ENCODE measurements around the gene COX7A2L. TPM values are rescaled to one million over a fixed set of nuclear protein-coding genes. Genes with fewer than 3 reads are reported as not detected.

COX7A2L gene
- total RNA-seq, 1 experiment from 2014 or later: 99.5 TPM

- Mint-ChIP-seq H3K9me3 (no peaks in the 10 kb centered on the region), H3K36me3 (no peaks in the 10 kb centered on the region), H3K4me3 (peak overlapping the region; percentile 93), H3K27ac (peak overlapping the region; percentile 91), H3K4me1 (peaks cover 24% of the 10 kb centered on the region), H3K27me3 (ENCODE audit: low read depth) (no peaks in the 10 kb centered on the region)
- DNase-seq (ENCODE audit: low spot score) (no peak), ATAC-seq (no peak)
- CTCF ChIA-PET: interaction anchor here (1.0 kb wide), 1 partner anchor 490 kb away, joined by 3 read pairs; no protein-coding TSS in a partner anchor
- POLR2A ChIA-PET: interaction anchor here (0.5 to 0.6 kb wide), 2 partner anchors 64 to 457 kb away, joined by 3 to 5 read pairs; no protein-coding TSS in a partner anchor
- TF ChIP-seq, protein P1, sequence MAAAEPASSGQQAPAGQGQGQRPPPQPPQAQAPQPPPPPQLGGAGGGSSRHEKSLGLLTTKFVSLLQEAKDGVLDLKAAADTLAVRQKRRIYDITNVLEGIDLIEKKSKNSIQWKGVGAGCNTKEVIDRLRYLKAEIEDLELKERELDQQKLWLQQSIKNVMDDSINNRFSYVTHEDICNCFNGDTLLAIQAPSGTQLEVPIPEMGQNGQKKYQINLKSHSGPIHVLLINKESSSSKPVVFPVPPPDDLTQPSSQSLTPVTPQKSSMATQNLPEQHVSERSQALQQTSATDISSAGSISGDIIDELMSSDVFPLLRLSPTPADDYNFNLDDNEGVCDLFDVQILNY (CRISPR knock-in tag; IDR thresholded peaks at IDR 0.05): no peak
- TF ChIP-seq, protein P2, sequence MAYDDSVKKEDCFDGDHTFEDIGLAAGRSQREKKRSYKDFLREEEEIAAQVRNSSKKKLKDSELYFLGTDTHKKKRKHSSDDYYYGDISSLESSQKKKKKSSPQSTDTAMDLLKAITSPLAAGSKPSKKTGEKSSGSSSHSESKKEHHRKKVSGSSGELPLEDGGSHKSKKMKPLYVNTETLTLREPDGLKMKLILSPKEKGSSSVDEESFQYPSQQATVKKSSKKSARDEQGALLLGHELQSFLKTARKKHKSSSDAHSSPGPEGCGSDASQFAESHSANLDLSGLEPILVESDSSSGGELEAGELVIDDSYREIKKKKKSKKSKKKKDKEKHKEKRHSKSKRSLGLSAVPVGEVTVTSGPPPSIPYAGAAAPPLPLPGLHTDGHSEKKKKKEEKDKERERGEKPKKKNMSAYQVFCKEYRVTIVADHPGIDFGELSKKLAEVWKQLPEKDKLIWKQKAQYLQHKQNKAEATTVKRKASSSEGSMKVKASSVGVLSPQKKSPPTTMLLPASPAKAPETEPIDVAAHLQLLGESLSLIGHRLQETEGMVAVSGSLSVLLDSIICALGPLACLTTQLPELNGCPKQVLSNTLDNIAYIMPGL (CRISPR knock-in tag; IDR thresholded peaks at IDR 0.05): no peak
- TF ChIP-seq ZNF317 (CRISPR knock-in tag; IDR thresholded peaks at IDR 0.05; ENCODE audit: borderline replicate concordance, low read depth) (no peak), STAT6 (CRISPR knock-in tag; conservative IDR thresholded peaks at IDR 0.05; ENCODE audit: low read depth) (no peak), GABPB1 (CRISPR knock-in tag; IDR thresholded peaks at IDR 0.05) (0 out of 2 replicates have a peak, but pooled peaks have one; percentile 1)
Measured at GRCh38 chr2:42359965-42360483, 993 bp downstream of the COX7A2L start.

DNA sequence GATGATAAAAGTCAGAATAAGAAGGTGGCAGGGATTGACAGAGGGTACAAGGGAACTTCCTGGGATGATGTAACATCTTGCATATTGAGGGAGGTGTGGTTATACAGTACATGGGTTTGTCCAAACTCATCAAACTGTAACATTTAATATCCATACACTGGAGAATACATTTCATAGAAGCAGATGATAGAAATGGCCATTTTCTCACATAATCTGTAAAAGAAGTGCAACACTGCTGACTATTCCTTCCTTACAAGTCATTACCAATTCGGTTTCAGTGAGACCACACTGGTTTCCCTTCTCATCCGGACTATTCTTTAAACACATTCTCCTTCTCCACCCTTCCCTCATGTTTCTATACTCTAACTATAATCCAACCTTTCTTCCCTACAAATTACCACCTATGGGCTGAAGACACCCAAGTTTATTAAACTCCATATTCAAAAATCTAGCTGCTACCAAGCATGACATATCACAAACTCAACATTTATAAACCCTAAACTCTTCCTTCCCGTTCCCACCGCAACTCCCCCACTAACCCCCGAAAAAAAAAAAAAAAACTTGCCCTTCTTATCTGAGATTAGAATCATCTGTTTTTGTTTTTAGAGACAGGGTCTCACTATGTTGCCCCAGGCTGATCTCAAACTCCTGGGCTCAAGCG is 1.6 kb downstream of the COX7A2L start:
- ChIA-PET POLR2A (no interaction called here), CTCF (interaction anchor here (0.7 kb wide), 1 partner anchor 98 kb away, joined by 4 read pairs; no protein-coding TSS in a partner anchor)
- TF ChIP-seq GABPB1 (CRISPR knock-in tag; IDR thresholded peaks at IDR 0.05): peak; percentile 89
- no peak for TF ChIP-seq RORB (CRISPR knock-in tag; IDR thresholded peaks at IDR 0.05)
- TF ChIP-seq, protein P3, sequence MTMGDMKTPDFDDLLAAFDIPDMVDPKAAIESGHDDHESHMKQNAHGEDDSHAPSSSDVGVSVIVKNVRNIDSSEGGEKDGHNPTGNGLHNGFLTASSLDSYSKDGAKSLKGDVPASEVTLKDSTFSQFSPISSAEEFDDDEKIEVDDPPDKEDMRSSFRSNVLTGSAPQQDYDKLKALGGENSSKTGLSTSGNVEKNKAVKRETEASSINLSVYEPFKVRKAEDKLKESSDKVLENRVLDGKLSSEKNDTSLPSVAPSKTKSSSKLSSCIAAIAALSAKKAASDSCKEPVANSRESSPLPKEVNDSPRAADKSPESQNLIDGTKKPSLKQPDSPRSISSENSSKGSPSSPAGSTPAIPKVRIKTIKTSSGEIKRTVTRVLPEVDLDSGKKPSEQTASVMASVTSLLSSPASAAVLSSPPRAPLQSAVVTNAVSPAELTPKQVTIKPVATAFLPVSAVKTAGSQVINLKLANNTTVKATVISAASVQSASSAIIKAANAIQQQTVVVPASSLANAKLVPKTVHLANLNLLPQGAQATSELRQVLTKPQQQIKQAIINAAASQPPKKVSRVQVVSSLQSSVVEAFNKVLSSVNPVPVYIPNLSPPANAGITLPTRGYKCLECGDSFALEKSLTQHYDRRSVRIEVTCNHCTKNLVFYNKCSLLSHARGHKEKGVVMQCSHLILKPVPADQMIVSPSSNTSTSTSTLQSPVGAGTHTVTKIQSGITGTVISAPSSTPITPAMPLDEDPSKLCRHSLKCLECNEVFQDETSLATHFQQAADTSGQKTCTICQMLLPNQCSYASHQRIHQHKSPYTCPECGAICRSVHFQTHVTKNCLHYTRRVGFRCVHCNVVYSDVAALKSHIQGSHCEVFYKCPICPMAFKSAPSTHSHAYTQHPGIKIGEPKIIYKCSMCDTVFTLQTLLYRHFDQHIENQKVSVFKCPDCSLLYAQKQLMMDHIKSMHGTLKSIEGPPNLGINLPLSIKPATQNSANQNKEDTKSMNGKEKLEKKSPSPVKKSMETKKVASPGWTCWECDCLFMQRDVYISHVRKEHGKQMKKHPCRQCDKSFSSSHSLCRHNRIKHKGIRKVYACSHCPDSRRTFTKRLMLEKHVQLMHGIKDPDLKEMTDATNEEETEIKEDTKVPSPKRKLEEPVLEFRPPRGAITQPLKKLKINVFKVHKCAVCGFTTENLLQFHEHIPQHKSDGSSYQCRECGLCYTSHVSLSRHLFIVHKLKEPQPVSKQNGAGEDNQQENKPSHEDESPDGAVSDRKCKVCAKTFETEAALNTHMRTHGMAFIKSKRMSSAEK (CRISPR knock-in tag; IDR thresholded peaks at IDR 0.05; ENCODE audit: borderline replicate concordance): no peak
- TF ChIP-seq HMGA2 (CRISPR knock-in tag; IDR thresholded peaks at IDR 0.05): no peak
- no peak for TF ChIP-seq IRF1 (CRISPR knock-in tag; IDR thresholded peaks at IDR 0.05)
- no peak for TF ChIP-seq ATF2 (CRISPR knock-in tag; IDR thresholded peaks at IDR 0.05; ENCODE audit: borderline replicate concordance, low read depth)
- TF ChIP-seq AFF4 (CRISPR knock-in tag; IDR thresholded peaks at IDR 0.05; ENCODE audit: borderline replicate concordance): no peak
- no peak for TF ChIP-seq MAX (CRISPR knock-in tag; IDR thresholded peaks at IDR 0.05)
- ATAC-seq: no peak
- H3K36me3 Mint-ChIP-seq: no peaks in the 10 kb centered on the region
- peaks cover 24% of the 10 kb centered on the region for H3K4me1 Mint-ChIP-seq
- H3K27me3 Mint-ChIP-seq (ENCODE audit: low read depth): no peaks in the 10 kb centered on the region
- peak overlapping the region; percentile 91 for H3K27ac Mint-ChIP-seq
- H3K4me3 Mint-ChIP-seq: peak overlapping the region; percentile 93
- no peaks in the 10 kb centered on the region for H3K9me3 Mint-ChIP-seq
- no peak for DNase-seq (ENCODE audit: low spot score)

Data from WTC11 (cell line).